K562 (cell line): ENCODE data around the gene GRIN2A. TPM values are rescaled to one million over a fixed set of nuclear protein-coding genes. Genes with fewer than 3 reads are reported as not detected.

Experiments
- ATAC-seq: fragments of 200-7000 bp; cut with Tn5 transposase; 3 replicates; pipeline ENCODE4 v1.9.1; 2020; ENCODE audit warnings: moderate library complexity
- BruUV-seq: library from RNA; stranded (reverse); fragments of 400-500 nt; replicated peaks from 2 replicates; lab custom pipeline; 2021; lab: Mats Ljungman, UMichigan
- CTCF ChIA-PET: fragments of 300-600 bp; formaldehyde crosslinking; extraction: SDS; loops from one replicate; lab custom pipeline; 2021; ENCODE audit warnings: low intra/inter-chr PET ratio; lab: Yijun Ruan, JAX
- POLR2A ChIA-PET: fragments of 300-600, 350-650 bp; sonication (Branson Sonifier 250); formaldehyde crosslinking; extraction: SDS; loops from one replicate; lab custom pipeline; 2021; ENCODE audit warnings: antibody characterized with exemption, inconsistent platforms; lab: Yijun Ruan, JAX
- DNase-seq, 4 experiments: peaks; one replicate each; pipeline versions ENCODE4 v3.0.0 to v3.0.0-alpha.2; 2011 to 2018; ENCODE audit warnings: low spot score in 3 of 4, mixed read lengths in 3 of 4; ENCODE audit errors: extremely low read depth in 1 of 4
- FAIRE-seq: peaks from 2 replicates; lab custom pipeline; 2011; peaks lifted over from hg19 to GRCh38; lab: Jason Lieb, UNC
- H2AFZ ChIP-seq: 2 replicates; pipeline ENCODE4 v1.6.0; 2011; ENCODE audit warnings: low read depth, low read length, control low read depth, inconsistent platforms
- H3K27ac ChIP-seq: fragments of 200-600 bp; 3 replicates; pipeline ENCODE4 v1.8.0; 2011; ENCODE audit warnings: low read depth, mild to moderate bottlenecking, control low read depth, inconsistent platforms, low read length, moderate library complexity, mixed read lengths; ENCODE audit errors: extremely low read depth
- H3K27me3 ChIP-seq, 2 experiments: fragments of 300-600 bp in 1 of 2; 2 replicates in 1 of 2; 3 replicates in 1 of 2; pipeline versions ENCODE4 v1.6.0 to v1.8.0; 2011; ENCODE audit warnings: inconsistent platforms in 2 of 2, low read length in 2 of 2, mild to moderate bottlenecking in 1 of 2, mixed read lengths in 1 of 2, moderate library complexity in 1 of 2; ENCODE audit not compliant: control insufficient read depth in 2 of 2, insufficient read depth in 2 of 2
- H3K36me3 ChIP-seq: fragments of 300-600 bp; 3 replicates; pipeline ENCODE4 v1.8.0; 2011; ENCODE audit warnings: mild to moderate bottlenecking, low read length, inconsistent platforms; ENCODE audit not compliant: control insufficient read depth, insufficient read depth
- H3K4me1 ChIP-seq, 2 experiments: fragments of 200-600 bp in 1 of 2; replicated peaks in 1 of 2; 2 replicates in 1 of 2; 3 replicates in 1 of 2; pipeline versions ENCODE4 v1.5.1 to v1.8.0; 2011; ENCODE audit warnings: inconsistent platforms in 2 of 2, low read length in 2 of 2, mild to moderate bottlenecking in 1 of 2, mixed read lengths in 1 of 2, moderate library complexity in 1 of 2; ENCODE audit not compliant: control insufficient read depth in 2 of 2, insufficient read depth in 2 of 2
- H3K4me2 ChIP-seq: 2 replicates; pipeline ENCODE4 v1.6.1; 2011; ENCODE audit warnings: low read length, control low read depth, inconsistent platforms, mixed read lengths; ENCODE audit not compliant: insufficient read depth
- H3K4me3 ChIP-seq: fragments of 200-600 bp; sonication (generic), shearing (Covaris generic); 2 replicates; pipeline ENCODE4 v1.5.1; 2016; ENCODE audit warnings: control low read depth, inconsistent platforms
- H3K79me2 ChIP-seq: fragments of 200-600 bp; 3 replicates; pipeline ENCODE4 v1.8.0; 2011; ENCODE audit warnings: low read length, inconsistent platforms; ENCODE audit not compliant: control insufficient read depth, insufficient read depth
- H3K9ac ChIP-seq, 2 experiments: 2 replicates each; pipeline versions ENCODE4 v1.6.0 to v1.6.1; 2011; ENCODE audit warnings: low read depth in 2 of 2, low read length in 2 of 2, control low read depth in 1 of 2, inconsistent platforms in 1 of 2, mild to moderate bottlenecking in 1 of 2, mixed read lengths in 1 of 2; ENCODE audit not compliant: insufficient read depth in 1 of 2
- H3K9me1 ChIP-seq: one replicate; pipeline ENCODE4 v1.6.0; 2011; ENCODE audit warnings: inconsistent platforms, mild to moderate bottlenecking, low read length, moderate library complexity; ENCODE audit not compliant: control insufficient read depth, insufficient read depth
- H3K9me3 ChIP-seq: replicated peaks from 2 replicates; pipeline ENCODE4 v1.5.1; 2011; ENCODE audit warnings: low read depth, low read length, inconsistent platforms; ENCODE audit not compliant: control insufficient read depth, insufficient read depth
- H4K20me1 ChIP-seq: replicated peaks from 2 replicates; pipeline ENCODE4 v1.6.1; 2011; ENCODE audit warnings: low read length, inconsistent platforms, mixed read lengths; ENCODE audit not compliant: control insufficient read depth, insufficient read depth
- FOXK1 ChIP-seq: sonication (generic); formaldehyde crosslinking; IDR thresholded peaks from 2 replicates; pipeline ENCODE4 v1.8.0; 2022; ENCODE audit warnings: missing genetic modification reagents, mild to moderate bottlenecking, borderline replicate concordance
- GABPA ChIP-seq: fragments of 200-800 bp; sonication (Bioruptor generic); conservative IDR thresholded peaks from 2 replicates; pipeline ENCODE4 v1.6.1; 2016; ENCODE audit warnings: low read depth, missing genetic modification characterization, missing compliant biosample characterization
- HBP1 ChIP-seq: fragments of 450-650 bp; formaldehyde crosslinking; IDR thresholded peaks from 2 replicates; pipeline ENCODE4 v1.4.0; 2022; ENCODE audit warnings: missing genetic modification characterization
- HINFP ChIP-seq: fragments of 450-650 bp; conservative IDR thresholded peaks from 2 replicates; pipeline ENCODE4 v1.6.1; 2016; ENCODE audit warnings: missing genetic modification characterization, low read depth, mild to moderate bottlenecking, control low read depth, missing compliant biosample characterization
- HMG20B ChIP-seq: fragments of 250-450 bp; sonication (Bioruptor Pico); IDR thresholded peaks from 2 replicates; pipeline ENCODE4 v1.5.0; 2021; ENCODE audit warnings: mild to moderate bottlenecking
- LCOR ChIP-seq: sonication (generic); formaldehyde crosslinking; IDR thresholded peaks from 2 replicates; pipeline ENCODE4 v1.8.0; 2022; ENCODE audit warnings: mild to moderate bottlenecking, missing genetic modification reagents
- THRA ChIP-seq: fragments of 450-650 bp; IDR thresholded peaks from 2 replicates; pipeline ENCODE4 v1.6.1; 2017; ENCODE audit warnings: mild to moderate bottlenecking, moderate library complexity
- XRCC3 ChIP-seq: fragments of 450-650 bp; IDR thresholded peaks from 2 replicates; pipeline ENCODE4 v1.6.1; 2017; ENCODE audit warnings: mild to moderate bottlenecking, moderate library complexity
- ZNF639 ChIP-seq, 2 experiments: fragments of 200-800 bp in 1 of 2; sonication (Bioruptor generic) in 1 of 2; sonication (generic) in 1 of 2; formaldehyde crosslinking in 1 of 2; IDR thresholded peaks in 1 of 2; conservative IDR thresholded peaks in 1 of 2; 2 replicates each; pipeline versions ENCODE4 v1.5.0 to v1.6.1; 2016 to 2020; ENCODE audit warnings: missing compliant biosample characterization in 1 of 2, missing genetic modification characterization in 1 of 2, missing genetic modification reagents in 1 of 2
- ZNF695 ChIP-seq: fragments of 450-650 bp; formaldehyde crosslinking; IDR thresholded peaks from 2 replicates; pipeline ENCODE4 v1.4.0; 2020; ENCODE audit warnings: mild to moderate bottlenecking, moderate library complexity
- WGBS: fragments of 100-300 bp; shearing (Covaris generic); methylation state at CpG from one replicate; pipeline ENCODE4 v1.1.6; 2016; ENCODE audit warnings: low coverage, mixed read lengths; ENCODE audit not compliant: insufficient coverage; ENCODE audit errors: missing lambda C conversion rate; 5-methylcytosine and 5-hydroxymethylcytosine counted together
- in situ Hi-C: fragments of 300-500 bp; cut with MboI; formaldehyde crosslinking; loops from 4 replicates; pipeline ENCODE4 v1.15.0; 2018; ENCODE audit warnings: inconsistent platforms, mixed read lengths
- intact Hi-C: fragments of 100-400 bp; cut with micrococcal nuclease; formaldehyde crosslinking; loops from 2 replicates; pipeline ENCODE4 v1.14.2; 2022
- polyA plus RNA-seq, 8 experiments: library from polyadenylated mRNA; depleted of rRNA in 4 of 8; stranded (reverse) in 5 of 8; unstranded in 3 of 8; fragments of >200 nt; fragmentation: Nextera tagmentation in 2 of 8; fragmentation: Illumina TruSeq in 1 of 8; extraction: Ambion mirVana in 2 of 8; extraction: Trizol in 1 of 8; gene quantifications; 2 replicates each; pipeline versions ENCODE4 v1.2.1 to v1.2.3, GENCODE V29; 2011 to 2014; ENCODE audit warnings: inconsistent platforms in 1 of 8, missing spikeins in 1 of 8
- total RNA-seq, 7 experiments: library from RNA; depleted of rRNA in 6 of 7; stranded (reverse); fragments of >200 nt in 6 of 7; fragmentation: Illumina TruSeq in 2 of 7; extraction: Trizol in 2 of 7; gene quantifications; 2 replicates each; pipeline versions ENCODE4 v1.2.1 to v1.2.3, GENCODE V29; 2011 to 2021; ENCODE audit warnings: low replicate concordance in 1 of 7
- TF ChIP-seq, protein P1 (sequence below), 2 experiments: IDR thresholded peaks; 2 replicates each; pipeline ENCODE4 v1.6.1; 2012; ENCODE audit warnings: improper control_type of control experiment in 2 of 2, low read depth in 2 of 2, low read length in 2 of 2, borderline replicate concordance in 1 of 2
- TF ChIP-seq, protein P2 (sequence below): fragments of 250-450 bp; sonication (Bioruptor Pico); IDR thresholded peaks from 2 replicates; pipeline ENCODE4 v1.5.0; 2021

GRIN2A gene
- total and polyA plus RNA-seq, 9 of the 15 experiments (the other 6 are each of a cell fraction or from before 2014, with no cell fraction given) = not detected

- Histone ChIP-seq H3K79me2 (no peaks in the 10 kb centered on the region), H3K4me2 (no peak overlapping the region), H3K4me3 (no peak overlapping the region), H3K27me3 (peaks cover 2 to 10% of the 10 kb centered on the region in 2 experiments; a peak in 4 of 5 replicates), H3K9me3 (no peaks in the 10 kb centered on the region), H3K4me1 (no peaks in the 10 kb centered on the region), H3K9ac (no peak overlapping the region), H3K9me1 (no peaks in the 10 kb centered on the region), H2AFZ (no peak overlapping the region), H3K27ac (no peak overlapping the region), H4K20me1 (no peaks in the 10 kb centered on the region), H3K36me3 (no peaks in the 10 kb centered on the region)
- in situ Hi-C loops (no loop called here), intact Hi-C loops (no loop called here)
- WGBS = 0% methylated on average over 4 of the region's 4 CpGs
- ATAC-seq = no peak
- BruUV-seq = no TSS peak
- POLR2A ChIA-PET = no interaction called here
- no peak for DNase-seq
- no peak for FAIRE-seq
- CTCF ChIA-PET = no interaction called here
- TF ChIP-seq THRA = no peak
- TF ChIP-seq, protein P1, sequence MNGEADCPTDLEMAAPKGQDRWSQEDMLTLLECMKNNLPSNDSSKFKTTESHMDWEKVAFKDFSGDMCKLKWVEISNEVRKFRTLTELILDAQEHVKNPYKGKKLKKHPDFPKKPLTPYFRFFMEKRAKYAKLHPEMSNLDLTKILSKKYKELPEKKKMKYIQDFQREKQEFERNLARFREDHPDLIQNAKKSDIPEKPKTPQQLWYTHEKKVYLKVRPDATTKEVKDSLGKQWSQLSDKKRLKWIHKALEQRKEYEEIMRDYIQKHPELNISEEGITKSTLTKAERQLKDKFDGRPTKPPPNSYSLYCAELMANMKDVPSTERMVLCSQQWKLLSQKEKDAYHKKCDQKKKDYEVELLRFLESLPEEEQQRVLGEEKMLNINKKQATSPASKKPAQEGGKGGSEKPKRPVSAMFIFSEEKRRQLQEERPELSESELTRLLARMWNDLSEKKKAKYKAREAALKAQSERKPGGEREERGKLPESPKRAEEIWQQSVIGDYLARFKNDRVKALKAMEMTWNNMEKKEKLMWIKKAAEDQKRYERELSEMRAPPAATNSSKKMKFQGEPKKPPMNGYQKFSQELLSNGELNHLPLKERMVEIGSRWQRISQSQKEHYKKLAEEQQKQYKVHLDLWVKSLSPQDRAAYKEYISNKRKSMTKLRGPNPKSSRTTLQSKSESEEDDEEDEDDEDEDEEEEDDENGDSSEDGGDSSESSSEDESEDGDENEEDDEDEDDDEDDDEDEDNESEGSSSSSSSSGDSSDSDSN (IDR thresholded peaks at IDR 0.05; ENCODE audit: borderline replicate concordance in 1 of 2, low read depth in 2 of 2, low read length in 2 of 2) = no peak
- TF ChIP-seq ZNF639 (CRISPR knock-in tag; conservative IDR thresholded peaks at IDR 0.05 in 1 of 2, IDR thresholded peaks at IDR 0.05 in 1 of 2) = no peak
- TF ChIP-seq FOXK1 (CRISPR knock-in tag) = no peak
- no peak for TF ChIP-seq ZNF695
- TF ChIP-seq XRCC3 = no peak
- no peak for TF ChIP-seq HINFP (tag)
- TF ChIP-seq, protein P2, sequence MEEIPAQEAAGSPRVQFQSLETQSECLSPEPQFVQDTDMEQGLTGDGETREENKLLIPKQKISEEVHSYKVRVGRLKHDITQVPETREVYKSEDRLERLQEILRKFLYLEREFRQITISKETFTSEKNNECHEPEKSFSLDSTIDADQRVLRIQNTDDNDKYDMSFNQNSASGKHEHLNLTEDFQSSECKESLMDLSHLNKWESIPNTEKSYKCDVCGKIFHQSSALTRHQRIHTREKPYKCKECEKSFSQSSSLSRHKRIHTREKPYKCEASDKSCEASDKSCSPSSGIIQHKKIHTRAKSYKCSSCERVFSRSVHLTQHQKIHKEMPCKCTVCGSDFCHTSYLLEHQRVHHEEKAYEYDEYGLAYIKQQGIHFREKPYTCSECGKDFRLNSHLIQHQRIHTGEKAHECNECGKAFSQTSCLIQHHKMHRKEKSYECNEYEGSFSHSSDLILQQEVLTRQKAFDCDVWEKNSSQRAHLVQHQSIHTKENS (CRISPR knock-in tag) = no peak
- no peak for TF ChIP-seq HMG20B
- no peak for TF ChIP-seq GABPA (tag)
- no peak for TF ChIP-seq HBP1
- TF ChIP-seq LCOR = no peak
Measured at GRCh38 chr16:10031955-10032354, 150.3 kb downstream of the GRIN2A start.
